CD4-positive, CD25-positive, alpha-beta regulatory T cell (primary cell): ENCODE measurements around the gene TBC1D22A. TPM values are rescaled to one million over a fixed set of nuclear protein-coding genes. Genes with fewer than 3 reads are reported as not detected.
"Not testable (repeated sequence)": the region's sequence is repeated elsewhere in the genome, so short reads cannot be mapped to it uniquely, and the experiment has no call there.

Experiments used
- ATAC-seq, 2 donors: fragments of 150-1000 bp; cut with Tn5 transposase; one replicate each; pipeline ENCODE4 v1.10.0; 2021; ENCODE audit warnings: low read depth in 2 of 2, moderate number of reproducible peaks in 2 of 2, moderate library complexity in 1 of 2
- DNase-seq, 3 donors: peaks; one replicate each; pipeline versions ENCODE4 v3.0.0 to v3.0.0-alpha.2; 2012 to 2022; ENCODE audit warnings: mixed read lengths in 1 of 3
- H3K27ac ChIP-seq: one replicate; pipeline ENCODE4 v1.7.0; 2013; ENCODE audit warnings: mild to moderate bottlenecking, low read length; ENCODE audit not compliant: insufficient read depth, poor library complexity, severe bottlenecking
- H3K27me3 ChIP-seq: one replicate; pipeline ENCODE4 v1.7.0; 2013; ENCODE audit warnings: low read length; ENCODE audit not compliant: control insufficient read depth, insufficient read depth
- H3K36me3 ChIP-seq: one replicate; pipeline ENCODE4 v1.7.0; 2013; ENCODE audit warnings: mild to moderate bottlenecking, low read length, moderate library complexity; ENCODE audit not compliant: control insufficient read depth, insufficient read depth
- H3K4me1 ChIP-seq: 2 replicates; pipeline ENCODE4 v1.7.0; 2013; ENCODE audit warnings: mild to moderate bottlenecking, low read length; ENCODE audit not compliant: insufficient read depth, control insufficient read depth, poor library complexity, severe bottlenecking
- H3K4me3 ChIP-seq: one replicate; pipeline ENCODE4 v1.7.0; 2013; ENCODE audit warnings: low read depth, mild to moderate bottlenecking, low read length, moderate library complexity
- H3K9me3 ChIP-seq, 2 experiments: 1 replicate in 1 of 2; 2 replicates in 1 of 2; pipeline ENCODE4 v1.7.0; 2013; ENCODE audit warnings: low read length in 2 of 2, mild to moderate bottlenecking in 1 of 2, moderate library complexity in 1 of 2; ENCODE audit not compliant: control insufficient read depth in 2 of 2
- H3K27ac Mint-ChIP-seq, 3 donors: one replicate each; pipeline ENCODE4 v1.8.0; 2020 to 2022; ENCODE audit warnings: mild to moderate bottlenecking in 3 of 3, mixed read lengths in 3 of 3, moderate library complexity in 2 of 3
- H3K27me3 Mint-ChIP-seq: one replicate; pipeline ENCODE4 v1.8.0; 2022; ENCODE audit warnings: mild to moderate bottlenecking, mixed read lengths
- H3K36me3 Mint-ChIP-seq: one replicate; pipeline ENCODE4 v1.8.0; 2020; ENCODE audit warnings: mixed read lengths
- H3K4me1 Mint-ChIP-seq, 4 donors: one replicate each; pipeline ENCODE4 v1.8.0; 2020 to 2022; ENCODE audit warnings: mixed read lengths in 4 of 4, mild to moderate bottlenecking in 1 of 4
- H3K4me3 Mint-ChIP-seq, 4 donors: one replicate each; pipeline ENCODE4 v1.8.0; 2020 to 2022; ENCODE audit warnings: mild to moderate bottlenecking in 4 of 4, mixed read lengths in 4 of 4, moderate library complexity in 3 of 4
- H3K9me3 Mint-ChIP-seq, 7 donors: one replicate each; pipeline ENCODE4 v1.8.0; 2020 to 2022; ENCODE audit warnings: mixed read lengths in 7 of 7, mild to moderate bottlenecking in 3 of 7, moderate library complexity in 2 of 7
- polyA plus RNA-seq, 4 donors: library from polyadenylated mRNA; unstranded; fragments of 300-500 nt; fragmentation: Illumina TruSeq; gene quantifications; one replicate each; pipeline ENCODE4 v1.2.3, GENCODE V29; 2021
- total RNA-seq: library from RNA; stranded (reverse); gene quantifications from one replicate; pipeline ENCODE4 v1.2.3, GENCODE V29; 2022

TBC1D22A gene
- total and polyA plus RNA-seq, 5 donors from 2014 or later: 19.8 to 42.5 (median 24.3) TPM

DNA sequence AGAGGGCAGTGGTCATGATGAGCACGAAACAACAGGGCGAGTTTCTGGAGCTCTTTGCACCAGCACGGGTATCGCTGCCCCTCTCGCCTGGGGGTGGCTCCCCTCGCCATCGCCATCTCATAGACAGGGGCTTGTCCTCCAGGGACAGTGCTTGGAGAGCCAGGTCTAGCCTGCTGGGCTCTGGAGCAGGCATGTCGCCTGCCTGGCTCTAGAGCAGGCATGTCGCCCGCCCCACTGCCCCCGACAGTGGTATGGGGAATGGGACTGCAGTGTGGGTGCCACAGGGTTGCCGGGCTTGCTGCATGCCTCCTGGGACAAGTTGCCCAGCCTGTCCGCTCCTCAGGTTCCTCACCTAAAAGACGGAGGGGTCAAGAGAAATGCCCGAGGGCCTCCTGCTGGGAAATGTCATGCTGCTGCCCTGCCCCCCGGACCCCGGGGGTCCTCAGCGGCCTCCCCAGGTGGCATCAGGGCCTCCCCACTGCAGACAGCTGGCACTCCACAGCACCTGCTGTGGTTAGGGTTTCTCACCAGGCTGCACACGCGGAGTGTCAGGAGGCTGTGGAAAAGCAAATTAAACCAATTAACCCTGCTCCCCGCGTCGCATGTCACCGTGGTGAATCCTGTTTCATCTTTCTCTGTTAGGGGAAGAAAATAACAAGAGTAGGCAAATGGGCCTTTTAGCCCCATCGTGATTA is 403.0 kb downstream of the TBC1D22A start:
- Mint-ChIP-seq H3K9me3 (no peaks in the 10 kb centered on the region), H3K36me3 (peaks cover 25% of the 10 kb centered on the region), H3K4me1 (peaks cover 0 to 6% (median 1%) of the 10 kb centered on the region in 4 donors), H3K27ac (no peak overlapping the region), H3K4me3 (no peak overlapping the region), H3K27me3 (no peaks in the 10 kb centered on the region)
- Histone ChIP-seq H3K27ac (no peak overlapping the region), H3K36me3 (peaks cover 7% of the 10 kb centered on the region), H3K4me1 (no peaks in the 10 kb centered on the region), H3K9me3 (no peaks in the 10 kb centered on the region), H3K4me3 (no peak overlapping the region), H3K27me3 (no peaks in the 10 kb centered on the region)
- DNase-seq (no peak), ATAC-seq (no peak)

DNA sequence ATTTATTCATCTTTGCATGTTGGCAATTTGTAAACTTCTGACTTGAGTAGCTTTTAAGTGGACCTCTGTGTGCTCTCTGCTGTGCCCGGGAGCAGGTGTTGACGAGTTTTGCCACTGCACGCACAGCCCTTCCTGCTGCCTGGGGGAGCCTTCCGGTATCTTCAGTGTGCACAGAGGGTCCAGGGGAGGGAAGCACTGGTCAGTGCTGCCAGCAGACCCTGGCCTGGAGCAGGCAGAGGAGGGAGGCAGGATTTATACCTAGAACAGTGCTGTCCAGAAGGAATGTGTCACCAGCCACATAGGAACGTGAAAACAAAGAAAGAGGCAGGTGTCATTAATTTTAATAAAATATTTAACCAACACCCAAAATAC is 403.6 kb downstream of the TBC1D22A start:
- no peak overlapping the region for H3K27ac ChIP-seq
- no peak overlapping the region for H3K4me3 ChIP-seq
- Mint-ChIP-seq H3K9me3 (no peaks in the 10 kb centered on the region), H3K4me3 (no peak overlapping the region), H3K27ac (peak overlapping the region in 1 of 3 donors; percentile 49), H3K36me3 (peaks cover 25% of the 10 kb centered on the region), H3K4me1 (peaks cover 0 to 6% (median 1%) of the 10 kb centered on the region in 4 donors), H3K27me3 (no peaks in the 10 kb centered on the region)
- no peaks in the 10 kb centered on the region for H3K4me1 ChIP-seq
- H3K36me3 ChIP-seq: peaks cover 7% of the 10 kb centered on the region
- ATAC-seq (no peak), DNase-seq (no peak)
- no peaks in the 10 kb centered on the region for H3K9me3 ChIP-seq
- H3K27me3 ChIP-seq: no peaks in the 10 kb centered on the region

DNA sequence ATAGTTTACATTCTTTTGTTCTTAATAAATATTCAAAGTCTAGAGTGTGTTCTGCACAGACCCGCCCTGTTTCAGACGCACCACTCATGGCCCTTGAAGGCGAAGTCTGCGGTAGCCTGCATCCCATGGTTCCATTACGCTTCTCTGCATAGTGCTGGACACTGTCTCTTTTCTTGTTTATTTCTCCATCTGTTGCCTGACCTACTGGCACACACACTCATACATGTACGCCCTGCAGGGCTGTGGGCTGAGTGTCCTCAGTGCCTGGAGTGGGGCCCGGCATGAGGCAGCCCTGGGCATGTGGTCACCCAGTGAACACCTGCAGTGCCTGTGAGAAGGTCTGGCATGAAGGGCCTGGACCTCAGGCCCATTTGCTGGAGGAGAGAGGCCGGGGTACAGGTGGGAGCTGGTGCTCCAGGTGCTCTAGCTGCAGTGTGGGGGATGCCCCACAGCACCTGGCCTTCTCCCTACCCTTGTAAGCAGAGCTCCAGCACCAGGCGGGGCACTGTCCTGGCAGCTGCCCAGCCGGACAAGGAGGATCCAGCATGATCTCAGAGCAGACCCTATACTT is 404.1 kb downstream of the TBC1D22A start:
- Mint-ChIP-seq H3K4me3 (no peak overlapping the region), H3K27me3 (no peaks in the 10 kb centered on the region), H3K9me3 (no peaks in the 10 kb centered on the region), H3K27ac (no peak overlapping the region), H3K36me3 (peaks cover 25% of the 10 kb centered on the region), H3K4me1 (peaks cover 0 to 6% (median 1%) of the 10 kb centered on the region in 4 donors)
- H3K27me3 ChIP-seq: no peaks in the 10 kb centered on the region
- H3K9me3 ChIP-seq: no peaks in the 10 kb centered on the region
- H3K4me1 ChIP-seq: no peaks in the 10 kb centered on the region
- no peak overlapping the region for H3K4me3 ChIP-seq
- DNase-seq (no peak), ATAC-seq (no peak)
- no peak overlapping the region for H3K27ac ChIP-seq
- peaks cover 7% of the 10 kb centered on the region for H3K36me3 ChIP-seq

DNA sequence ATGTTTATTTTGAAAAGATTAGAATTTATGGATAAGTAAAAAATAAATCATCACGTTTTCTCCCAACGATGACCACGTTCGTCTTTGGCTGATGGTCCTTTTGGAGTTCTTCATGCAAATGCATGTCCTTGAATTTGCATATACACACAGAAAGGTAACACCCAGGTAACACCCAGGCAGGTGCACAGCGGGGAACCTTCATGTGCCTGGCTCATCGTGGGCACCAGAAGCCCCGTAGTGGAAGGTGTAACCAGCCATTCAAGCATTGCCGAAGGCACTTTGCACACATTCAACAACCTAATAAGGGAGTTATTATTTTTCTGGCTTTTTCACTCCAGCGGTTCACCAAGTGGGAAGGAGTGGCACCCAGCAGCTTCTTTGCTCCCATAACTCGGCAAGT is 404.6 kb downstream of the TBC1D22A start:
- no peak for DNase-seq
- H3K4me1 ChIP-seq: no peaks in the 10 kb centered on the region
- no peak overlapping the region for H3K4me3 ChIP-seq
- no peaks in the 10 kb centered on the region for H3K9me3 ChIP-seq
- no peak overlapping the region for H3K27ac ChIP-seq
- no peak for ATAC-seq
- Mint-ChIP-seq H3K36me3 (peaks cover 25% of the 10 kb centered on the region), H3K27ac (no peak overlapping the region), H3K27me3 (no peaks in the 10 kb centered on the region), H3K4me3 (no peak overlapping the region), H3K4me1 (peaks cover 0 to 6% (median 2%) of the 10 kb centered on the region in 4 donors), H3K9me3 (no peaks in the 10 kb centered on the region)
- H3K27me3 ChIP-seq: no peaks in the 10 kb centered on the region
- peaks cover 7% of the 10 kb centered on the region for H3K36me3 ChIP-seq

DNA sequence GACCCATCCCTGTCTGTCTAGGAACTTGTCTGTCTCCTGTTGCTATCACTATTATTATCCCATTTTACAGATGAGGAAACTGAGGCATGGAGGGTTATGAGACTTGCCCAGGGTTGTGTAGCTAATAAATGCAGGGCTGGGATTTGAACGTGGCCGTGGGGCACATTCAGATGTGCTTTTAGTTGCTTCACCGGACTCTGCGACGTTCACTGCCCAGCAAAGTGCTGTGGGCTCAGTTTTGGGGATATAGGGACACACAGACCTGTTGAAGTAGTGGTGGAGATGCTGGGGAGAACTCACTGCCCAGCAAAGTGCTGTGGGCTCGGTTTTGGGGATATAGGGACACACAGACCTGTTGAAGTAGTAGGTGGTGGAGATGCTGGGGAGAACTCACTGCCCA is 405.5 kb downstream of the TBC1D22A start:
- not testable (repeated sequence) for DNase-seq, H3K4me3 Mint-ChIP-seq, H3K9me3 Mint-ChIP-seq, H3K27me3 Mint-ChIP-seq, H3K4me1 ChIP-seq, H3K27ac Mint-ChIP-seq, H3K27me3 ChIP-seq, H3K4me3 ChIP-seq, H3K36me3 ChIP-seq, ATAC-seq, H3K27ac ChIP-seq, H3K4me1 Mint-ChIP-seq, H3K9me3 ChIP-seq
- peaks cover 25% of the 10 kb centered on the region for H3K36me3 Mint-ChIP-seq

DNA sequence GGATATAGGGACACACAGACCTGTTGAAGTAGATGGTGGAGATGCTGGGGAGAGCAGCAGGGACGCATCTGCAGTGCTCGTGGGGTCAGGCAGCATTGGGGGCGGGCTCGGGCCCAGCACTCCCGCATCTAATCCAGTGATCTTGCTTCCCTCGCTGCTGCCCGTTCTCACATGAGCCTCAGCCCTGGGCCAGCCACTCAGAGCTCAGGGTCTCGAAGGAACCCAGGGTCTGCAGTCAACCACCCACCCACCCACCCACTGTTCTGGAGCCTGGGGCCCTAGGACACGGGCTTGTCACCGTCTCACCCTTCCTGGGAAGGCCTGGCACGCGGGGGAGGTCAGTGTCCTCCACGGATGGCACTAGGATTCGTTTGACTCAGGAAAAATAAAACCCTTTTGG is 406.0 kb downstream of the TBC1D22A start:
- no peaks in the 10 kb centered on the region for H3K9me3 Mint-ChIP-seq
- H3K4me1 Mint-ChIP-seq: peaks cover 0 to 4% (median 1%) of the 10 kb centered on the region in 4 donors
- peaks cover 22% of the 10 kb centered on the region for H3K36me3 Mint-ChIP-seq
- H3K27ac Mint-ChIP-seq: no peak overlapping the region
- H3K27me3 Mint-ChIP-seq: no peaks in the 10 kb centered on the region
- H3K27me3 ChIP-seq: no peaks in the 10 kb centered on the region
- no peak overlapping the region for H3K27ac ChIP-seq
- H3K4me3 Mint-ChIP-seq: no peak overlapping the region
- no peak for ATAC-seq
- no peak overlapping the region for H3K4me3 ChIP-seq
- peaks cover 7% of the 10 kb centered on the region for H3K36me3 ChIP-seq
- no peak for DNase-seq
- no peaks in the 10 kb centered on the region for H3K4me1 ChIP-seq
- H3K9me3 ChIP-seq: no peaks in the 10 kb centered on the region

DNA sequence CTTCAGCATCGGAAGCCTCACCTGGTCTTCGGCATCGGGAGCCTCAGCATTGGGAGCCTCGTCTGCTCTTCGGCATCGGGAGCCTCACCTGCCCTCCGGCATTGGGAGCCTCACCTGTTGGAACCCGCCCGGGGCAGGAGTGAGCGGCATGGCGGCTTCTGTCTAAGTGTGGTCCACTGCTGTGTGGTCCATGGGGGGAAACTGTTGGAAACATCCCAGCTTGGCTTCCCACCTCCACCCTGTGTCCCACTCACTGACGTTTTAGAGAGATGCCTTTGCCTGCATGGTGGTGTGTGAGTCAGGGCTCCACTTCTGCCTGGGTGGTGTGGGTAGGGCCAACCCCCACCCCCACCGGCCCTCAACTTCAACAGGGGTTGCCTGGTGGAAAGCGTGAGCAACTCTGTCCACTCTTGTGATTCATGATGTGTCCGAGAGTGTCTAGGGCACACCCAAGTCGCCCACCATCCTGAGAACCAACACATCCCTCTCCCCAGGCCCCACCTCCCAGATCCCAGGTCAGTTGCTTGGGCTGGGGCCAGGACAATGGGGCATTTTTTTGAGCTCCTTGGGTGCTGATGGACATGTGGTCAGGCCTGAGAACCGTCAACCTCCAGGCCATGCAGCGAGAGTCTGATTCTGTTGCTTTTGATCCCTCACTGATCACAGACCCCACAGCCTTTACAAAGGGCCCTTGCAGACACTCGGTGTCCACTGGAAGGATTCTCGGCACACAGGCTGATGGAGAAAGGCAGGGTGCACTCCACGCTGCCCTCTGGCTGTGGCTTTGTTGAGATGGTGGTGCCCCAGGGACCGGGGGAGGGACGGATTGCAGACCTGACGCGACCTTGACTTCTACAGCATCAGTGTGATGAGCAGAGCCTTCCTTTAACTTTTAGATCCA is 406.7 kb downstream of the TBC1D22A start:
- no peak for ATAC-seq
- no peaks in the 10 kb centered on the region for H3K9me3 Mint-ChIP-seq
- Histone ChIP-seq H3K4me1 (no peaks in the 10 kb centered on the region), H3K4me3 (no peak overlapping the region), H3K27ac (no peak overlapping the region), H3K27me3 (no peaks in the 10 kb centered on the region), H3K9me3 (no peaks in the 10 kb centered on the region), H3K36me3 (peaks cover 7% of the 10 kb centered on the region)
- no peak for DNase-seq
- H3K36me3 Mint-ChIP-seq: peaks cover 27% of the 10 kb centered on the region
- peaks cover 0 to 4% (median 1%) of the 10 kb centered on the region in 4 donors for H3K4me1 Mint-ChIP-seq
- no peaks in the 10 kb centered on the region for H3K27me3 Mint-ChIP-seq
- H3K4me3 Mint-ChIP-seq: no peak overlapping the region
- no peak overlapping the region for H3K27ac Mint-ChIP-seq
